Liver (tissue), 9 donors: ENCODE results near the gene GALNT17. TPM values are rescaled to one million over a fixed set of nuclear protein-coding genes. Genes with fewer than 3 reads are reported as not detected.

Experiments
- DNase-seq: peaks from one replicate; pipeline ENCODE4 v3.0.0-alpha.2; 2017; ENCODE audit warnings: low spot score
- H3K27ac ChIP-seq, 2 donors: one replicate each; pipeline ENCODE4 v1.7.0; 2013; ENCODE audit warnings: inconsistent platforms in 2 of 2, low read length in 2 of 2, control low read depth in 1 of 2, low read depth in 1 of 2, mild to moderate bottlenecking in 1 of 2
- H3K27me3 ChIP-seq, 4 donors: one replicate each; pipeline versions ENCODE4 v1.6.1 to v1.7.0; 2013; ENCODE audit warnings: low read length in 3 of 4, inconsistent platforms in 1 of 4, mild to moderate bottlenecking in 1 of 4, moderate library complexity in 1 of 4; ENCODE audit not compliant: control insufficient read depth in 4 of 4, insufficient read depth in 4 of 4
- H3K36me3 ChIP-seq, 4 donors: one replicate each; pipeline versions ENCODE4 v1.6.1 to v1.7.0; 2013; ENCODE audit warnings: low read length in 3 of 4, mild to moderate bottlenecking in 3 of 4, low read depth in 1 of 4, moderate library complexity in 1 of 4; ENCODE audit not compliant: control insufficient read depth in 4 of 4, insufficient read depth in 3 of 4
- H3K4me1 ChIP-seq, 4 donors: one replicate each; pipeline versions ENCODE4 v1.6.1 to v1.7.0; 2013; ENCODE audit warnings: low read length in 3 of 4, mild to moderate bottlenecking in 3 of 4, moderate library complexity in 1 of 4; ENCODE audit not compliant: control insufficient read depth in 4 of 4, insufficient read depth in 4 of 4
- H3K4me3 ChIP-seq, 3 donors: one replicate each; pipeline versions ENCODE4 v1.6.1 to v1.7.0; 2013; ENCODE audit warnings: low read length in 3 of 3, control low read depth in 1 of 3, low read depth in 1 of 3, mild to moderate bottlenecking in 1 of 3
- H3K9ac ChIP-seq, 2 donors: one replicate each; pipeline ENCODE4 v1.7.0; 2013; ENCODE audit warnings: low read length in 2 of 2, mild to moderate bottlenecking in 2 of 2, moderate library complexity in 2 of 2, control low read depth in 1 of 2, low read depth in 1 of 2
- H3K9me3 ChIP-seq, 4 donors: one replicate each; pipeline versions ENCODE4 v1.6.1 to v1.7.0; 2013; ENCODE audit warnings: low read length in 3 of 4; ENCODE audit not compliant: control insufficient read depth in 4 of 4
- EGR1 ChIP-seq, 2 donors: IDR thresholded peaks; 2 replicates each; pipeline ENCODE4 v1.6.1; 2016 to 2018; ENCODE audit warnings: antibody characterized with exemption in 2 of 2, low read depth in 2 of 2
- FOXA1 ChIP-seq: IDR thresholded peaks from 2 replicates; pipeline ENCODE4 v1.6.1; 2016; ENCODE audit warnings: antibody characterized with exemption
- FOXA2 ChIP-seq: IDR thresholded peaks from 2 replicates; pipeline ENCODE4 v1.6.1; 2016; ENCODE audit warnings: antibody characterized with exemption
- GABPA ChIP-seq, 2 donors: IDR thresholded peaks in 1 of 2; conservative IDR thresholded peaks in 1 of 2; 2 replicates each; pipeline ENCODE4 v1.6.1; 2016; ENCODE audit warnings: antibody characterized with exemption in 2 of 2, mild to moderate bottlenecking in 1 of 2, moderate library complexity in 1 of 2
- HNF4A ChIP-seq, 2 donors: conservative IDR thresholded peaks; 2 replicates each; pipeline ENCODE4 v1.6.1; 2016; ENCODE audit warnings: antibody characterized with exemption in 2 of 2, mild to moderate bottlenecking in 2 of 2
- HNF4G ChIP-seq: IDR thresholded peaks from 2 replicates; pipeline ENCODE4 v1.6.1; 2016; ENCODE audit warnings: antibody characterized with exemption
- JUND ChIP-seq, 2 donors: IDR thresholded peaks; 2 replicates each; pipeline ENCODE4 v1.6.1; 2016; ENCODE audit warnings: antibody characterized with exemption in 2 of 2
- NR2F2 ChIP-seq: IDR thresholded peaks from 2 replicates; pipeline ENCODE4 v1.6.1; 2016; ENCODE audit warnings: antibody characterized with exemption
- RAD21 ChIP-seq, 2 donors: IDR thresholded peaks; 2 replicates each; pipeline ENCODE4 v1.6.1; 2016; ENCODE audit warnings: antibody characterized with exemption in 2 of 2, mild to moderate bottlenecking in 2 of 2
- RXRA ChIP-seq, 2 donors: IDR thresholded peaks; 2 replicates each; pipeline ENCODE4 v1.6.1; 2017 to 2018; ENCODE audit warnings: antibody characterized with exemption in 2 of 2, mild to moderate bottlenecking in 1 of 2
- SP1 ChIP-seq: IDR thresholded peaks from 2 replicates; pipeline ENCODE4 v1.6.1; 2018; ENCODE audit warnings: antibody characterized with exemption, mild to moderate bottlenecking
- TAF1 ChIP-seq: conservative IDR thresholded peaks from 2 replicates; pipeline ENCODE4 v1.6.1; 2016; ENCODE audit warnings: antibody characterized with exemption, mild to moderate bottlenecking
- YY1 ChIP-seq: IDR thresholded peaks from 2 replicates; pipeline ENCODE4 v1.6.1; 2016; ENCODE audit warnings: antibody characterized with exemption, mild to moderate bottlenecking
- WGBS: extraction: QIAGEN DNeasy Blood & Tissue Kit; methylation state at CpG from one replicate; pipeline ENCODE4 v1.1.7; 2013; 5-methylcytosine and 5-hydroxymethylcytosine counted together
- polyA plus RNA-seq, 2 donors: library from polyadenylated mRNA; stranded (reverse) in 1 of 2; unstranded in 1 of 2; fragments of 200-250 nt in 1 of 2; fragments of >200 nt in 1 of 2; fragmentation: Nextera tagmentation in 1 of 2; extraction: Ambion mirVana in 1 of 2; gene quantifications; one replicate each; pipeline versions ENCODE4 v1.2.1 to v1.2.3, GENCODE V29; 2013 to 2015
- total RNA-seq, 2 donors: library from RNA; depleted of rRNA; stranded (reverse); fragments of >200 nt; gene quantifications; one replicate each; pipeline ENCODE4 v1.2.3, GENCODE V29; 2014
- TF ChIP-seq, protein P1 (sequence below): IDR thresholded peaks from 2 replicates; pipeline ENCODE4 v1.6.1; 2016; ENCODE audit warnings: antibody characterized with exemption
- TF ChIP-seq, protein P2 (sequence below): IDR thresholded peaks from 2 replicates; pipeline ENCODE4 v1.6.1; 2016; ENCODE audit warnings: antibody characterized with exemption, mild to moderate bottlenecking
- TF ChIP-seq, protein P3 (sequence below): IDR thresholded peaks from 2 replicates; pipeline ENCODE4 v1.6.1; 2016; ENCODE audit warnings: antibody characterized with exemption
- TF ChIP-seq, protein P4 (sequence below): fragments of 150-350 bp; IDR thresholded peaks from 2 replicates; pipeline ENCODE4 v1.5.1; 2017; ENCODE audit warnings: improper control_type of control experiment, low read depth, low read length; ENCODE audit not compliant: missing input control
- TF ChIP-seq, protein P5 (sequence below): IDR thresholded peaks from 2 replicates; pipeline ENCODE4 v1.6.1; 2016; ENCODE audit warnings: antibody characterized with exemption
- donor health status: healthy.
- donor health status: healthy.
- donor health status: healthy.
- donor health status: healthy.
- donor health status: healthy.

GALNT17 gene
- total and polyA plus RNA-seq, 4 donors: 0.10 to 0.42 (median 0.37) TPM; not detected in 1

DNA sequence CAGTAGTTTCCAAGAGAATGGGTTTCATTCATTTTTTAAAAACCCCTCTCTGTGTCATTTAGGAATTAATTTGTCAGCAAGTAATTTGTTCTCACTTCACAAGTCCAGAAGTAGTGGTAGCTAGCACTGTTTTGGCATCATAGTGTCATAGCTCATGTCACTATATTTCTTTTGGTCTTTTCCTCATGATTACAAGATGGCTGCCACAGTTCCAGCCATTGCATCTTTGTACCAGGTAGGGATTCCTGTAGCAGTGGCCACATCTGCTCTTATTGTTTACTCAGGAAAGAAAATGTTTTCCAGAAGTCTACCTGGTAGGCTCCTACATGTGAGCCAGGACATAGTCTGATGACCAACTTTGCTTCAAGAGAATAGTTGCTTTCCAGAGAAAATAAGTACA is 16.2 kb downstream of the GALNT17 start:
- H3K4me3 ChIP-seq: no peak overlapping the region
- DNase-seq: no peak
- peaks cover 2 to 6% (median 4%) of the 10 kb centered on the region in 4 donors for H3K9me3 ChIP-seq
- no peaks in the 10 kb centered on the region for H3K4me1 ChIP-seq
- TF ChIP-seq GABPA (IDR thresholded peaks at IDR 0.05 in 1 of 2, conservative IDR thresholded peaks at IDR 0.05 in 1 of 2): no peak
- no peak for TF ChIP-seq NR2F2
- TF ChIP-seq RAD21 (IDR thresholded peaks at IDR 0.05): no peak
- no peak for TF ChIP-seq FOXA1
- TF ChIP-seq SP1: no peak
- no peak for TF ChIP-seq HNF4G
- TF ChIP-seq, protein P1, sequence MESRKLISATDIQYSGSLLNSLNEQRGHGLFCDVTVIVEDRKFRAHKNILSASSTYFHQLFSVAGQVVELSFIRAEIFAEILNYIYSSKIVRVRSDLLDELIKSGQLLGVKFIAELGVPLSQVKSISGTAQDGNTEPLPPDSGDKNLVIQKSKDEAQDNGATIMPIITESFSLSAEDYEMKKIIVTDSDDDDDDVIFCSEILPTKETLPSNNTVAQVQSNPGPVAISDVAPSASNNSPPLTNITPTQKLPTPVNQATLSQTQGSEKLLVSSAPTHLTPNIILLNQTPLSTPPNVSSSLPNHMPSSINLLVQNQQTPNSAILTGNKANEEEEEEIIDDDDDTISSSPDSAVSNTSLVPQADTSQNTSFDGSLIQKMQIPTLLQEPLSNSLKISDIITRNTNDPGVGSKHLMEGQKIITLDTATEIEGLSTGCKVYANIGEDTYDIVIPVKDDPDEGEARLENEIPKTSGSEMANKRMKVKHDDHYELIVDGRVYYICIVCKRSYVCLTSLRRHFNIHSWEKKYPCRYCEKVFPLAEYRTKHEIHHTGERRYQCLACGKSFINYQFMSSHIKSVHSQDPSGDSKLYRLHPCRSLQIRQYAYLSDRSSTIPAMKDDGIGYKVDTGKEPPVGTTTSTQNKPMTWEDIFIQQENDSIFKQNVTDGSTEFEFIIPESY: no peak
- no peak for TF ChIP-seq YY1
- TF ChIP-seq TAF1: no peak
- TF ChIP-seq HNF4A (conservative IDR thresholded peaks at IDR 0.05): no peak
- H3K9ac ChIP-seq: no peak overlapping the region
- no peaks in the 10 kb centered on the region for H3K27me3 ChIP-seq
- H3K27ac ChIP-seq: no peak overlapping the region
- no peaks in the 10 kb centered on the region for H3K36me3 ChIP-seq

DNA sequence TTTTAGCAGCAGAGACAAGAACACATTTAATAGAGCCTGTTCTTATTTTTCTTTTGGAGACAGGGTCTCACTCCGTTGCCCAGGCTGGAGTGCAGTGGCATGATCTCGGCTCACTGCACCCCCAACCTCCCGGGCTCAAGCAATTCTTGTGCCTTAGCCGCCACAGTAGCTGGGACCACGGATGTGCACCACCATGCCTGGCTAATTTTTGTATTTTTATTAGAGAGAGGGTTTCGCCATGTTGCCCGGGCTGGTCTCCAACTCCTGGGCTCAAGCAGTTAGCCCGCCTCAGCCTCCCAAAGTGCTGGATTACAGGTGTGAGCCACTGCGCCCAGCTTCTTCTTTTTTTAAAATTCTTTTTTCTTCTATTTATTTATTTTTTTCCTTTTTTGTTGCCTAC is 23.3 kb downstream of the GALNT17 start:
- Histone ChIP-seq H3K27ac (no peak overlapping the region), H3K4me3 (no peak overlapping the region), H3K9me3 (no peaks in the 10 kb centered on the region), H3K27me3 (no peaks in the 10 kb centered on the region), H3K4me1 (no peaks in the 10 kb centered on the region), H3K36me3 (no peaks in the 10 kb centered on the region), H3K9ac (no peak overlapping the region)
- DNase-seq: no peak
- TF ChIP-seq HNF4A (conservative IDR thresholded peaks at IDR 0.05) (no peak), FOXA2 (no peak), RAD21 (IDR thresholded peaks at IDR 0.05) (no peak), YY1 (no peak), TAF1 (no peak), JUND (IDR thresholded peaks at IDR 0.05) (no peak), FOXA1 (no peak), HNF4G (no peak), GABPA (IDR thresholded peaks at IDR 0.05 in 1 of 2, conservative IDR thresholded peaks at IDR 0.05 in 1 of 2) (no peak), NR2F2 (no peak), EGR1 (IDR thresholded peaks at IDR 0.05; ENCODE audit: low read depth in 2 of 2) (no peak), SP1 (no peak), RXRA (IDR thresholded peaks at IDR 0.05) (no peak)
- TF ChIP-seq, protein P2, sequence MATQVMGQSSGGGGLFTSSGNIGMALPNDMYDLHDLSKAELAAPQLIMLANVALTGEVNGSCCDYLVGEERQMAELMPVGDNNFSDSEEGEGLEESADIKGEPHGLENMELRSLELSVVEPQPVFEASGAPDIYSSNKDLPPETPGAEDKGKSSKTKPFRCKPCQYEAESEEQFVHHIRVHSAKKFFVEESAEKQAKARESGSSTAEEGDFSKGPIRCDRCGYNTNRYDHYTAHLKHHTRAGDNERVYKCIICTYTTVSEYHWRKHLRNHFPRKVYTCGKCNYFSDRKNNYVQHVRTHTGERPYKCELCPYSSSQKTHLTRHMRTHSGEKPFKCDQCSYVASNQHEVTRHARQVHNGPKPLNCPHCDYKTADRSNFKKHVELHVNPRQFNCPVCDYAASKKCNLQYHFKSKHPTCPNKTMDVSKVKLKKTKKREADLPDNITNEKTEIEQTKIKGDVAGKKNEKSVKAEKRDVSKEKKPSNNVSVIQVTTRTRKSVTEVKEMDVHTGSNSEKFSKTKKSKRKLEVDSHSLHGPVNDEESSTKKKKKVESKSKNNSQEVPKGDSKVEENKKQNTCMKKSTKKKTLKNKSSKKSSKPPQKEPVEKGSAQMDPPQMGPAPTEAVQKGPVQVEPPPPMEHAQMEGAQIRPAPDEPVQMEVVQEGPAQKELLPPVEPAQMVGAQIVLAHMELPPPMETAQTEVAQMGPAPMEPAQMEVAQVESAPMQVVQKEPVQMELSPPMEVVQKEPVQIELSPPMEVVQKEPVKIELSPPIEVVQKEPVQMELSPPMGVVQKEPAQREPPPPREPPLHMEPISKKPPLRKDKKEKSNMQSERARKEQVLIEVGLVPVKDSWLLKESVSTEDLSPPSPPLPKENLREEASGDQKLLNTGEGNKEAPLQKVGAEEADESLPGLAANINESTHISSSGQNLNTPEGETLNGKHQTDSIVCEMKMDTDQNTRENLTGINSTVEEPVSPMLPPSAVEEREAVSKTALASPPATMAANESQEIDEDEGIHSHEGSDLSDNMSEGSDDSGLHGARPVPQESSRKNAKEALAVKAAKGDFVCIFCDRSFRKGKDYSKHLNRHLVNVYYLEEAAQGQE: no peak
- TF ChIP-seq, protein P1: no peak
- TF ChIP-seq, protein P3, sequence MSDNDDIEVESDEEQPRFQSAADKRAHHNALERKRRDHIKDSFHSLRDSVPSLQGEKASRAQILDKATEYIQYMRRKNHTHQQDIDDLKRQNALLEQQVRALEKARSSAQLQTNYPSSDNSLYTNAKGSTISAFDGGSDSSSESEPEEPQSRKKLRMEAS: no peak
- TF ChIP-seq, protein P4, sequence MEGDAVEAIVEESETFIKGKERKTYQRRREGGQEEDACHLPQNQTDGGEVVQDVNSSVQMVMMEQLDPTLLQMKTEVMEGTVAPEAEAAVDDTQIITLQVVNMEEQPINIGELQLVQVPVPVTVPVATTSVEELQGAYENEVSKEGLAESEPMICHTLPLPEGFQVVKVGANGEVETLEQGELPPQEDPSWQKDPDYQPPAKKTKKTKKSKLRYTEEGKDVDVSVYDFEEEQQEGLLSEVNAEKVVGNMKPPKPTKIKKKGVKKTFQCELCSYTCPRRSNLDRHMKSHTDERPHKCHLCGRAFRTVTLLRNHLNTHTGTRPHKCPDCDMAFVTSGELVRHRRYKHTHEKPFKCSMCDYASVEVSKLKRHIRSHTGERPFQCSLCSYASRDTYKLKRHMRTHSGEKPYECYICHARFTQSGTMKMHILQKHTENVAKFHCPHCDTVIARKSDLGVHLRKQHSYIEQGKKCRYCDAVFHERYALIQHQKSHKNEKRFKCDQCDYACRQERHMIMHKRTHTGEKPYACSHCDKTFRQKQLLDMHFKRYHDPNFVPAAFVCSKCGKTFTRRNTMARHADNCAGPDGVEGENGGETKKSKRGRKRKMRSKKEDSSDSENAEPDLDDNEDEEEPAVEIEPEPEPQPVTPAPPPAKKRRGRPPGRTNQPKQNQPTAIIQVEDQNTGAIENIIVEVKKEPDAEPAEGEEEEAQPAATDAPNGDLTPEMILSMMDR: no peak
- TF ChIP-seq, protein P5, sequence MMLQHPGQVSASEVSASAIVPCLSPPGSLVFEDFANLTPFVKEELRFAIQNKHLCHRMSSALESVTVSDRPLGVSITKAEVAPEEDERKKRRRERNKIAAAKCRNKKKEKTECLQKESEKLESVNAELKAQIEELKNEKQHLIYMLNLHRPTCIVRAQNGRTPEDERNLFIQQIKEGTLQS: no peak
- WGBS: 89% methylated on average over 9 of the region's 9 CpGs
